ENCODE results near the gene ZBTB7C. TPM values are rescaled to one million over a fixed set of nuclear protein-coding genes. Genes with fewer than 3 reads are reported as not detected.

The ZBTB7C gene
- total and polyA plus RNA-seq, 2 of the 4 experiments (the other 2 are of a cell fraction), result not detected

DNA sequence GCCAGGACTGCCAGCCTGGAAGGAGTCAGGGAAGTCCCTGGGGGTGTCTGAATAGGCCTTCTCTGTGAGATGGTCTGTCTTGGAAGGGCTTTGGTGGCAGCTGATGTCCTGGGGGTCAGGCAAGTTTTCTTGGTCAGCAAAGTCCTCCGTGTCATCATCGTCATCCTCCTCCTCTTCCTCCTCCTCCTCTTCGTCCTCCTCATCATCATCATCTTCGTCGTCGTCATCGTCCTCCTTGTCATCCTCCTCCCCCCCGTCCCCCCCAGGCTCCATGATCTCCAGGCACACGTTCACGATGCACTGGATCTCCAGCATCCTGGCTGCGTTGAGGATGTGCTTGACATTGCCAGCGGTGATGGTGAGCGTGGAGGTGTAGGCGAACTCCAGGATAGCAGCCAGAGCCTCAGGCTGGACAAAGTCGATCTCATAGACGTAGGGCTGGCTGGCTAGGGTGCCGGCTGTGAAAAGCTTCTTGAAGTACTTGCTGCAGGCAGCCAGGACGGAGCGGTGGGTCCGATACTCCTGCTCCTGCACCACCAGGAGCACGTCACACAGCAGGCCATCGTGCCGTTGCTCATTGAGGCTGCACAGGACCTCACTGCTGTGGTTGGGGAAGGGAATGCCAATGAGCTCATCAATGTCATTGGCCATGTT lies 368.6 kb downstream of the ZBTB7C start:
- Histone ChIP-seq H3K4ac (ENCODE audit: low read depth, low read length) (no peak overlapping the region), H2BK5ac (ENCODE audit: low read depth, low read length, poor library complexity, severe bottlenecking) (no peak overlapping the region), H4K5ac (ENCODE audit: low read depth, low read length) (no peak overlapping the region), H2BK120ac (ENCODE audit: low read depth, low read length) (no peak overlapping the region), H3K4me2 (ENCODE audit: low read depth, low read length) (no peak overlapping the region), H3K36me3 (ENCODE audit: control insufficient read depth, insufficient read depth, low read length) (no peaks in the 10 kb centered on the region), H3K4me3 (ENCODE audit: insufficient read depth, low read depth, low read length) (no peak overlapping the region), H4K91ac (ENCODE audit: insufficient read depth, low read depth, low read length) (no peak overlapping the region), H4K8ac (ENCODE audit: low read depth in 2 of 2, low read length in 2 of 2) (no peak overlapping the region), H2AK9ac (replicated peaks; ENCODE audit: low read depth, low read length, poor library complexity) (no peak overlapping the region), H2AK5ac (ENCODE audit: low read depth, low read length) (no peak overlapping the region), H3K9me3 (ENCODE audit: control insufficient read depth, insufficient read depth, low read length) (no peaks in the 10 kb centered on the region), H3K9ac (ENCODE audit: low read depth, low read length) (no peak overlapping the region), H3K9me1 (ENCODE audit: insufficient read depth, low read length) (no peaks in the 10 kb centered on the region), H3K4me1 (ENCODE audit: control insufficient read depth, insufficient read depth, low read length) (no peaks in the 10 kb centered on the region), H2BK15ac (ENCODE audit: low read depth, low read length) (no peak overlapping the region), H3K14ac (replicated peaks; ENCODE audit: low read depth, low read length) (no peak overlapping the region), H2AFZ (replicated peaks; ENCODE audit: low read length, poor library complexity) (no peak overlapping the region), H3K23ac (ENCODE audit: low read depth, low read length) (no peak overlapping the region), H4K20me1 (ENCODE audit: insufficient read depth, low read length) (no peaks in the 10 kb centered on the region), H3K18ac (ENCODE audit: low read depth, low read length) (no peak overlapping the region), H2BK20ac (ENCODE audit: low read depth, low read length) (no peak overlapping the region), H3K27me3 (ENCODE audit: control insufficient read depth, insufficient read depth, low read length) (peaks cover 5% of the 10 kb centered on the region), H3K79me1 (ENCODE audit: low read depth in 1 of 2, low read length in 2 of 2) (no peaks in the 10 kb centered on the region), H3K56ac (ENCODE audit: extremely low read depth, insufficient read depth, low read length) (no peak overlapping the region), H3K27ac (ENCODE audit: insufficient read depth, low read length) (no peak overlapping the region)
- DNase-seq, result no peak
- CTCF ChIA-PET, result no interaction called here
- dilution Hi-C loops (cut with HindIII; ENCODE audit: low sequenced_read_pairs, unreplicated experiment) (no loop called here), in situ Hi-C loops (cut with MboI; ENCODE audit: low sequenced_read_pairs) (no loop called here), intact Hi-C loops (cut with micrococcal nuclease) (no loop called here)
- BruUV-seq (replicated peaks), result no TSS peak
- TF ChIP-seq SMC3 (IDR thresholded peaks at IDR 0.05; ENCODE audit: low read depth, low read length) (no peak), RAD21 (IDR thresholded peaks at IDR 0.05; ENCODE audit: low read length) (no peak), CEBPB (IDR thresholded peaks at IDR 0.05; ENCODE audit: low read depth, low read length) (no peak), MAFK (IDR thresholded peaks at IDR 0.05; ENCODE audit: low read depth, low read length) (no peak), MXI1 (IDR thresholded peaks at IDR 0.05; ENCODE audit: borderline replicate concordance, low read depth, low read length) (no peak), BHLHE40 (IDR thresholded peaks at IDR 0.05; ENCODE audit: low read depth, low read length) (no peak)
- TF ChIP-seq, protein P1, sequence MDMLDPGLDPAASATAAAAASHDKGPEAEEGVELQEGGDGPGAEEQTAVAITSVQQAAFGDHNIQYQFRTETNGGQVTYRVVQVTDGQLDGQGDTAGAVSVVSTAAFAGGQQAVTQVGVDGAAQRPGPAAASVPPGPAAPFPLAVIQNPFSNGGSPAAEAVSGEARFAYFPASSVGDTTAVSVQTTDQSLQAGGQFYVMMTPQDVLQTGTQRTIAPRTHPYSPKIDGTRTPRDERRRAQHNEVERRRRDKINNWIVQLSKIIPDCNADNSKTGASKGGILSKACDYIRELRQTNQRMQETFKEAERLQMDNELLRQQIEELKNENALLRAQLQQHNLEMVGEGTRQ (IDR thresholded peaks at IDR 0.05; ENCODE audit: low read depth, low read length), result no peak
- TF ChIP-seq, protein P2, sequence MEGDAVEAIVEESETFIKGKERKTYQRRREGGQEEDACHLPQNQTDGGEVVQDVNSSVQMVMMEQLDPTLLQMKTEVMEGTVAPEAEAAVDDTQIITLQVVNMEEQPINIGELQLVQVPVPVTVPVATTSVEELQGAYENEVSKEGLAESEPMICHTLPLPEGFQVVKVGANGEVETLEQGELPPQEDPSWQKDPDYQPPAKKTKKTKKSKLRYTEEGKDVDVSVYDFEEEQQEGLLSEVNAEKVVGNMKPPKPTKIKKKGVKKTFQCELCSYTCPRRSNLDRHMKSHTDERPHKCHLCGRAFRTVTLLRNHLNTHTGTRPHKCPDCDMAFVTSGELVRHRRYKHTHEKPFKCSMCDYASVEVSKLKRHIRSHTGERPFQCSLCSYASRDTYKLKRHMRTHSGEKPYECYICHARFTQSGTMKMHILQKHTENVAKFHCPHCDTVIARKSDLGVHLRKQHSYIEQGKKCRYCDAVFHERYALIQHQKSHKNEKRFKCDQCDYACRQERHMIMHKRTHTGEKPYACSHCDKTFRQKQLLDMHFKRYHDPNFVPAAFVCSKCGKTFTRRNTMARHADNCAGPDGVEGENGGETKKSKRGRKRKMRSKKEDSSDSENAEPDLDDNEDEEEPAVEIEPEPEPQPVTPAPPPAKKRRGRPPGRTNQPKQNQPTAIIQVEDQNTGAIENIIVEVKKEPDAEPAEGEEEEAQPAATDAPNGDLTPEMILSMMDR (conservative IDR thresholded peaks at IDR 0.05; ENCODE audit: low read depth, low read length), result no peak
- POLR2A ChIA-PET (ENCODE audit: unreplicated experiment), result no interaction called here
- no peak for ATAC-seq (ENCODE audit: low read depth)
- 68 to 100% methylated on average over 3 to 13 of the region's 23 CpGs for WGBS, 2 experiments (ENCODE audit: extremely low coverage in 2 of 2, insufficient read length in 1 of 2)
